ENCODE measurements around the gene AHR.

DNA sequence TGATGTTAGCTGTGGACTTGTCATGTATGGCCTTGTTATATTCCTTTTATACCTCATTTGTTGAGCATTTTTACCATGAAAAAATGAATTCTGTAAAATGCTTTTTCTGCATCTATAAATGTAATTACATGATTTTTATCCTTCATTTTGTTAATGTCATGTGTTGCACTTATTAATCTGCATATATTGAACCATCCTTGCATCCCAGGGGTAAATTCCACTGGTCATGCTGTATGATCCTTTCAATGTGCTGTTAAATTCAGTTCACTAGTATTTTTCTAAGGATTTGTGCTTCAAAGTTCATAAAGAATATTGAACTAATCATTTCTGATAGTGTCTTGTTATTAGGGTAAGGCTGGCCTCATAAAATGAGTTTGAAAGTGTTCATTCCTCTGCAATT lies 31.9 kb upstream of the AHR start:
- TF ChIP-seq, protein P1, sequence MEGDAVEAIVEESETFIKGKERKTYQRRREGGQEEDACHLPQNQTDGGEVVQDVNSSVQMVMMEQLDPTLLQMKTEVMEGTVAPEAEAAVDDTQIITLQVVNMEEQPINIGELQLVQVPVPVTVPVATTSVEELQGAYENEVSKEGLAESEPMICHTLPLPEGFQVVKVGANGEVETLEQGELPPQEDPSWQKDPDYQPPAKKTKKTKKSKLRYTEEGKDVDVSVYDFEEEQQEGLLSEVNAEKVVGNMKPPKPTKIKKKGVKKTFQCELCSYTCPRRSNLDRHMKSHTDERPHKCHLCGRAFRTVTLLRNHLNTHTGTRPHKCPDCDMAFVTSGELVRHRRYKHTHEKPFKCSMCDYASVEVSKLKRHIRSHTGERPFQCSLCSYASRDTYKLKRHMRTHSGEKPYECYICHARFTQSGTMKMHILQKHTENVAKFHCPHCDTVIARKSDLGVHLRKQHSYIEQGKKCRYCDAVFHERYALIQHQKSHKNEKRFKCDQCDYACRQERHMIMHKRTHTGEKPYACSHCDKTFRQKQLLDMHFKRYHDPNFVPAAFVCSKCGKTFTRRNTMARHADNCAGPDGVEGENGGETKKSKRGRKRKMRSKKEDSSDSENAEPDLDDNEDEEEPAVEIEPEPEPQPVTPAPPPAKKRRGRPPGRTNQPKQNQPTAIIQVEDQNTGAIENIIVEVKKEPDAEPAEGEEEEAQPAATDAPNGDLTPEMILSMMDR (IDR thresholded peaks at IDR 0.05): no peak
- TF ChIP-seq ZFX (IDR thresholded peaks at IDR 0.05; ENCODE audit: borderline replicate concordance): no peak

Measured in 22Rv1 (cell line).